ENCODE results near the gene CCR4.

- no peak for TF ChIP-seq EZH2phosphoT487 (IDR thresholded peaks at IDR 0.05; ENCODE audit: low read depth, severe bottlenecking, unreplicated experiment)
- TF ChIP-seq EZH2 (IDR thresholded peaks at IDR 0.05; ENCODE audit: borderline replicate concordance) = no peak
- TF ChIP-seq, protein P1, sequence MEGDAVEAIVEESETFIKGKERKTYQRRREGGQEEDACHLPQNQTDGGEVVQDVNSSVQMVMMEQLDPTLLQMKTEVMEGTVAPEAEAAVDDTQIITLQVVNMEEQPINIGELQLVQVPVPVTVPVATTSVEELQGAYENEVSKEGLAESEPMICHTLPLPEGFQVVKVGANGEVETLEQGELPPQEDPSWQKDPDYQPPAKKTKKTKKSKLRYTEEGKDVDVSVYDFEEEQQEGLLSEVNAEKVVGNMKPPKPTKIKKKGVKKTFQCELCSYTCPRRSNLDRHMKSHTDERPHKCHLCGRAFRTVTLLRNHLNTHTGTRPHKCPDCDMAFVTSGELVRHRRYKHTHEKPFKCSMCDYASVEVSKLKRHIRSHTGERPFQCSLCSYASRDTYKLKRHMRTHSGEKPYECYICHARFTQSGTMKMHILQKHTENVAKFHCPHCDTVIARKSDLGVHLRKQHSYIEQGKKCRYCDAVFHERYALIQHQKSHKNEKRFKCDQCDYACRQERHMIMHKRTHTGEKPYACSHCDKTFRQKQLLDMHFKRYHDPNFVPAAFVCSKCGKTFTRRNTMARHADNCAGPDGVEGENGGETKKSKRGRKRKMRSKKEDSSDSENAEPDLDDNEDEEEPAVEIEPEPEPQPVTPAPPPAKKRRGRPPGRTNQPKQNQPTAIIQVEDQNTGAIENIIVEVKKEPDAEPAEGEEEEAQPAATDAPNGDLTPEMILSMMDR (IDR thresholded peaks at IDR 0.05; ENCODE audit: poor library complexity) = no peak
Observed at GRCh38 chr3:32995098-32995497, 43.7 kb downstream of the CCR4 start.
